Esophagus squamous epithelium (tissue), 4 donors: ENCODE data around the gene CEP112.

Source experiments
- POLR2A ChIP-seq, 4 donors: fragments of 450-650 bp; IDR thresholded peaks; one replicate each; pipeline ENCODE4 v1.6.1; 2017; ENCODE audit warnings: antibody characterized with exemption in 4 of 4, mild to moderate bottlenecking in 4 of 4, moderate library complexity in 3 of 4
- TF ChIP-seq, protein P1 (sequence below), 6 experiments: fragments of 450-650 bp in 4 of 6; fragments of 200-600 bp in 2 of 6; sonication (generic) in 2 of 6; IDR thresholded peaks; one replicate each; pipeline ENCODE4 v1.5.1; 2016 to 2019; ENCODE audit warnings: antibody characterized with exemption in 6 of 6, mild to moderate bottlenecking in 4 of 6, moderate library complexity in 4 of 6

DNA sequence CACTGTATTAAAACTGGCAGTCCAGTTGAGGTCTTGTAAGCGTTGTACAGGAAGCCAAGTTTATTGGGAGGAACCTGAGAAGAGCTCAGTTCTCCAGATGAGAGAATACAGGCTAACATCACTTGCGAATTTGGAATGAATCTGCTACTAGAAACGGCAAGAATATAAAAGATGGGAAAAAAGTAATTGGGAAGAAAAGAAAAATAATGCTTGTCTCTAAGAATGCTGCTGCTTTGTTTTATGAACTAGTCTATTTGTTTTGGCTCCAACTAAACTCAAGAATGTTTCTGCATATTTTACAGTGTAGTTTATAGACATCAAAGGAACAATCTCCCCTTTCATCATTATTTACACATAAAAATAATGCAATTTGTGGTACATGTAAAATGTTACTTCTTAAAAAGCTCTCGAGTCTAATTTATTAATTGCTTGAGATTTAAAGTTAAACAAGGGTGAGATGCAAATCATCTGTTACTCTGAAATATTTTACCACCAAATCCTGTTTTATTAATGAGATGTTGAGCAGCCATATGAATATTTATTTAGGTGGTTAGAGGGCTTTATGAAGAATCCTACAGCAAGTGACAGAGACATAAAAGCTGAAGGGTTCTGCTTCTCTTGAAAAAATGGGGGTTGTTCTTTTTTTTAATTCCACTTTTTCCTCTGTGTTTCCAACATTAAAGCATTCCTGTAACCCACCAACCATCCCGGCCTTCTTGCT is 468.3 kb downstream of the CEP112 start:
- TF ChIP-seq, protein P1, sequence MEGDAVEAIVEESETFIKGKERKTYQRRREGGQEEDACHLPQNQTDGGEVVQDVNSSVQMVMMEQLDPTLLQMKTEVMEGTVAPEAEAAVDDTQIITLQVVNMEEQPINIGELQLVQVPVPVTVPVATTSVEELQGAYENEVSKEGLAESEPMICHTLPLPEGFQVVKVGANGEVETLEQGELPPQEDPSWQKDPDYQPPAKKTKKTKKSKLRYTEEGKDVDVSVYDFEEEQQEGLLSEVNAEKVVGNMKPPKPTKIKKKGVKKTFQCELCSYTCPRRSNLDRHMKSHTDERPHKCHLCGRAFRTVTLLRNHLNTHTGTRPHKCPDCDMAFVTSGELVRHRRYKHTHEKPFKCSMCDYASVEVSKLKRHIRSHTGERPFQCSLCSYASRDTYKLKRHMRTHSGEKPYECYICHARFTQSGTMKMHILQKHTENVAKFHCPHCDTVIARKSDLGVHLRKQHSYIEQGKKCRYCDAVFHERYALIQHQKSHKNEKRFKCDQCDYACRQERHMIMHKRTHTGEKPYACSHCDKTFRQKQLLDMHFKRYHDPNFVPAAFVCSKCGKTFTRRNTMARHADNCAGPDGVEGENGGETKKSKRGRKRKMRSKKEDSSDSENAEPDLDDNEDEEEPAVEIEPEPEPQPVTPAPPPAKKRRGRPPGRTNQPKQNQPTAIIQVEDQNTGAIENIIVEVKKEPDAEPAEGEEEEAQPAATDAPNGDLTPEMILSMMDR (IDR thresholded peaks at IDR 0.05), result no peak
- no peak for TF ChIP-seq POLR2A (IDR thresholded peaks at IDR 0.05)
